ENCODE results near the gene MXRA8.

Gene MXRA8

DNA sequence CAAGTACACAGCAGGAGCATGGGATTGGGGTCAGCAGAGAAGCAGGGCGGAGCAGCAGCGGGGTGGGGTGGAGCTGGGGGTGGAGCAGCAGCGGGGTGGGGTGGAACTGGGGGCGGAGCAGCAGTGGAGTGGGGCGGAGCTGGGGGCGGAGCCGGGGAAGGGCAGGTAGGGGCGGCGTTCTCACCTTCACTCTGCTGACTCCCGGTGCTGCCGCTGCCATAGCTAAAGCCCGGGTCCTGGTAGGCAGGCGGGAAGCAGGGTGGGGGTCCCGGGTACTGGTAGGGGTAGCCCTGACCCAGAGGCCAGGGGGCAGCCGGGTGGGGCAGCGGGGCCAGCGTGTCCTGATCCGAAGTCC, 20.6 kb downstream of the MXRA8 start:
- Histone ChIP-seq H3K36me3 (ENCODE audit: insufficient read depth, low read length) (peaks cover 31% of the 10 kb centered on the region), H3K9ac (ENCODE audit: low read depth, low read length) (no peak overlapping the region), H3K27me3 (ENCODE audit: insufficient read depth, low read length) (no peaks in the 10 kb centered on the region), H3K9me3 (ENCODE audit: insufficient read depth, low read depth, low read length) (no peaks in the 10 kb centered on the region), H3K27ac (ENCODE audit: low read depth, low read length) (no peak overlapping the region), H3K4me3 (ENCODE audit: low read length) (no peak overlapping the region), H3K4me1 (ENCODE audit: insufficient read depth, low read length) (no peaks in the 10 kb centered on the region)
- 73% methylated on average over 18 of the region's 18 CpGs for WGBS

DNA sequence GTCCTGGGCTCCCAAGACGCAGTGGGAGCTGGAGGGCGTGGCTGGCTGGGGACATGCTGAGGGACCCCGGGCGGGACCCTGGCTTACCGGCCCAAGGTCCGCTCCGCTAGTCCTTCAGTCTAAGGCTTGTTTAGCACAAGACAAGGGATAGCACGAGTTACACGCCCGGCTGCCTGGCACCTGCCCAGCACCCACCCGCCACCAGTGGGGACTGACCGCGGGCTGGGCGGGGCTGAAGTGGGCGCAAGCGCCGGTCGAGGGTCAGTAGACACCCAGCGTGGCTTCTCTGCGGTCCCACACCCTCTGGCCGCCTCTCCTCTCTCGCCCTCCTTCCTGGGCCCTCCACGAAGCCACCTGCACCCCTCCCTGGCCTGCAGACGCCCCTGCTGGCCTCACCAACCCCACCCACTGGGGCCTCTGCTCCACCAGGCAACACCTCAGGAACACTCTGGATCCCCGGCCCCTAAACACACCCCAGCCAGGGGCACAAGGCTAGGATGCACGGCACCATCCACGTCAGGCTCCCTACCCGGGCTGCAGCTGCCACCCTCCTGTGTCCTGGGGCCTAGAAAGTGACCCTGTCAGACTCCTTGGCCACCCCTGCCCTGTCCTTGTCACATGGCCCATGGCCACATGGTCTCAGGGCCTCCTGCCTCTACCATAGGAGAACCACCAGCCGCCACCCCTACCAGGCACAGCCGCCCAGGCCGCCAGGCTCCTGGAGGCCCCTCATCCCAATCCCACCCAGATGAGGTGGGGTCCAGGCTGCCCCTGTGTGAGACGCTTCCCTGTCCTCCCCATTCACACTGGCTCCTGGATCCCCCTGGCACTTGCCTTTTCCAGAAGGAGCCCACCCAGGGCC, 21.2 kb downstream of the MXRA8 start:
- Histone ChIP-seq H3K36me3 (ENCODE audit: insufficient read depth, low read length) (peaks cover 31% of the 10 kb centered on the region), H3K9ac (ENCODE audit: low read depth, low read length) (no peak overlapping the region), H3K4me3 (ENCODE audit: low read length) (no peak overlapping the region), H3K4me1 (ENCODE audit: insufficient read depth, low read length) (no peaks in the 10 kb centered on the region), H3K9me3 (ENCODE audit: insufficient read depth, low read depth, low read length) (no peaks in the 10 kb centered on the region), H3K27me3 (ENCODE audit: insufficient read depth, low read length) (no peaks in the 10 kb centered on the region), H3K27ac (ENCODE audit: low read depth, low read length) (no peak overlapping the region)
- 95% methylated on average over 32 of the region's 32 CpGs for WGBS

DNA sequence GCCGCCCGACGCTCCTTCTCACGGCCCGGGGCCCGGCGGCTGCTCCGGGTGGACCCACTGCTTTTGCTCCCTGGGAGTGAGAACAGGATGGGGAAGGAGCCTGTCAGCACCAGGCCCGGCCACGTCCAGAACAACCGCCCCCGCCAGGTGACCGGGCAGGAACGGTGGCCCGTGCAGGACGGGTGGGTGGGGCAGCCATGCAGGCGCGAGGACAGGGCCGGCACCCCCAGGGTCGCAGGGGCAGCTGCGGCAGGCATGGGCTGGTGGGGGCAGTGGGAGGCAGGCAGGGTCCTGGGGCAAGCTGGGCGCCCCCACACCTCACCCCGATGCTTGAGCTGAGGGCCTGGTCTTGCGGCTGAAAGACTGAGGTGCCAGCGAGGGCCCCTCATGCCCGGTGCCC, 21.9 kb downstream of the MXRA8 start:
- WGBS = 95% methylated on average over 26 of the region's 26 CpGs
- H3K4me3 ChIP-seq (ENCODE audit: low read length) = no peak overlapping the region
- H3K4me1 ChIP-seq (ENCODE audit: insufficient read depth, low read length) = no peaks in the 10 kb centered on the region
- H3K27ac ChIP-seq (ENCODE audit: low read depth, low read length) = no peak overlapping the region
- H3K9ac ChIP-seq (ENCODE audit: low read depth, low read length) = no peak overlapping the region
- peaks cover 27% of the 10 kb centered on the region for H3K36me3 ChIP-seq (ENCODE audit: insufficient read depth, low read length)
- H3K27me3 ChIP-seq (ENCODE audit: insufficient read depth, low read length) = no peaks in the 10 kb centered on the region
- no peaks in the 10 kb centered on the region for H3K9me3 ChIP-seq (ENCODE audit: insufficient read depth, low read depth, low read length)

DNA sequence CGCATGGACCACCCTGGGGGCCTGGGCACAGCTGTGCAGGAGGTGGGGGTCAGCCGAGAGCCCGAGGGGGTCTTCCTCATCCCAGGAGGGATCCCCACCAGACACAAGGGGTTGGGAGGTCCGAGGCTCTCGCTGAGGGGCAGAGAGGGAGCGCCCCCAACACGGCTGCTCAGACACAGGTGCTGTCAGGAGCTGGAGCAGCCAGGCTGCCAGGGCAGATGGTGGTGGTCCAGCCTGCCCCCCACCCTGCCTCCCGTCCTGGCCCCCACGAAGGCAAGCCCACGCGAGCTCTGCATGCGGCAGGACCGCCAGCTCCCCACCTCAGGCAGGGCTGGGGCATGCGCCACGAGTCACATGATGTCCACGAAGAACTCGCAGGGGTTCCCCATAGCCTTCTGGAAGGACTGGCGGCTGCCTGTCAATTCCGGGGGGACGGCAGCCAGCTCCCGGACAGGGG, 22.5 kb downstream of the MXRA8 start:
- Histone ChIP-seq H3K36me3 (ENCODE audit: insufficient read depth, low read length) (peaks cover 20% of the 10 kb centered on the region), H3K27me3 (ENCODE audit: insufficient read depth, low read length) (no peaks in the 10 kb centered on the region), H3K9ac (ENCODE audit: low read depth, low read length) (no peak overlapping the region), H3K27ac (ENCODE audit: low read depth, low read length) (no peak overlapping the region), H3K4me1 (ENCODE audit: insufficient read depth, low read length) (no peaks in the 10 kb centered on the region), H3K4me3 (ENCODE audit: low read length) (no peak overlapping the region), H3K9me3 (ENCODE audit: insufficient read depth, low read depth, low read length) (no peaks in the 10 kb centered on the region)
- 95% methylated on average over 21 of the region's 21 CpGs for WGBS

DNA sequence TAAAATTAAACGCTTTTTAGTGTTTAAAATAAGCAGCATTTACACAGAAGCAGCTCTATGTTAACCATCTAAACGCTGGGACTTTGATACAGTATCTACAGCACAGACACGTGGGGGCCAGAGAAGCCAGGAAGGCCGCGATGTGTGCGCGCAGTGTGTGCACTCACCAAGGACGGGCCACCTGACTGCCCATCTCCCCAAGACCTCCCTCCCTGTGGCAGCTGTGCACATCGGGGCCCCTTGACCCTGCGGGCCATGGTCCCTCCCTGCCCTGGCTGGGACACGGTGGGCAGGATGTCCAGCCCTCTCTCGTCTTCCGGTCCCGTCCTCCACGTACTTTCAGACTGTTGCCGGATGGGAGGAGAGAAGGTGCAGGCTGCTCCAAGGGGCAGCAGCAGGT, 23.1 kb downstream of the MXRA8 start:
- Histone ChIP-seq H3K27ac (ENCODE audit: low read depth, low read length) (no peak overlapping the region), H3K36me3 (ENCODE audit: insufficient read depth, low read length) (peaks cover 16% of the 10 kb centered on the region), H3K4me3 (ENCODE audit: low read length) (no peak overlapping the region), H3K9me3 (ENCODE audit: insufficient read depth, low read depth, low read length) (no peaks in the 10 kb centered on the region), H3K4me1 (ENCODE audit: insufficient read depth, low read length) (no peaks in the 10 kb centered on the region), H3K9ac (ENCODE audit: low read depth, low read length) (no peak overlapping the region), H3K27me3 (ENCODE audit: insufficient read depth, low read length) (no peaks in the 10 kb centered on the region)
- 93% methylated on average over 16 of the region's 16 CpGs for WGBS

DNA sequence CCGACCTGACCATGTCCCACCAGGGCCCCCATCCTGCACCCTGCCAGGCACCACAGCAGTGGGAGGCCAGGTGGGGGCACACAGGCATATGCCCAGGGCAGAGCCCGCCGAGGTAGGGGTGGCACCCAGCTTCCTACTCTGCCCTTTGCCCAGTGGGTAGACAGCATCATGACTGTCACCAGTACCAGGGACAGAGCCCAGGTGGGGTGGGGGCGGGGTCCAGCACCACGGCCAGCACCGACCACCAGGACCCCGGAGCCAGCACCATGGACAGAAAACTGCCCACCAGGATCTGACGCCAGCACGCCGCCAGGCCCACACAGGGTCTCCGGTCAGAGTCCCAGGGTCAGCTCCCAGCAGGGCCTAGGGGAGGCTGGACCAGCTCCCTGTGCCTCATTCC, 23.5 kb downstream of the MXRA8 start:
- Histone ChIP-seq H3K27ac (ENCODE audit: low read depth, low read length) (no peak overlapping the region), H3K9me3 (ENCODE audit: insufficient read depth, low read depth, low read length) (no peaks in the 10 kb centered on the region), H3K4me1 (ENCODE audit: insufficient read depth, low read length) (no peaks in the 10 kb centered on the region), H3K36me3 (ENCODE audit: insufficient read depth, low read length) (peaks cover 16% of the 10 kb centered on the region), H3K27me3 (ENCODE audit: insufficient read depth, low read length) (no peaks in the 10 kb centered on the region), H3K9ac (ENCODE audit: low read depth, low read length) (no peak overlapping the region), H3K4me3 (ENCODE audit: low read length) (no peak overlapping the region)
- 66% methylated on average over 11 of the region's 11 CpGs for WGBS

DNA sequence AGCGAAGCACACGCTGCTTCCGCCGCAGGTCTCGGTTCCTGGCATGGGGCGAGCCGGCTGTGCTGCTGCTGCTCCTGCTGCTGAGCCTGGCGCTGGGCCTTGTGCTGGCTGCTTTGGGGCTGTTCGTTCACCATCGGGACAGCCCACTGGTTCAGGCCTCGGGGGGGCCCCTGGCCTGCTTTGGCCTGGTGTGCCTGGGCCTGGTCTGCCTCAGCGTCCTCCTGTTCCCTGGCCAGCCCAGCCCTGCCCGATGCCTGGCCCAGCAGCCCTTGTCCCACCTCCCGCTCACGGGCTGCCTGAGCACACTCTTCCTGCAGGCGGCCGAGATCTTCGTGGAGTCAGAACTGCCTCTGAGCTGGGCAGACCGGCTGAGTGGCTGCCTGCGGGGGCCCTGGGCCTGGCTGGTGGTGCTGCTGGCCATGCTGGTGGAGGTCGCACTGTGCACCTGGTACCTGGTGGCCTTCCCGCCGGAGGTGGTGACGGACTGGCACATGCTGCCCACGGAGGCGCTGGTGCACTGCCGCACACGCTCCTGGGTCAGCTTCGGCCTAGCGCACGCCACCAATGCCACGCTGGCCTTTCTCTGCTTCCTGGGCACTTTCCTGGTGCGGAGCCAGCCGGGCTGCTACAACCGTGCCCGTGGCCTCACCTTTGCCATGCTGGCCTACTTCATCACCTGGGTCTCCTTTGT, 24.7 kb downstream of the MXRA8 start:
- H3K27ac ChIP-seq (ENCODE audit: low read depth, low read length) = no peak overlapping the region
- H3K27me3 ChIP-seq (ENCODE audit: insufficient read depth, low read length) = no peaks in the 10 kb centered on the region
- no peak overlapping the region for H3K9ac ChIP-seq (ENCODE audit: low read depth, low read length)
- H3K4me3 ChIP-seq (ENCODE audit: low read length) = no peak overlapping the region
- H3K9me3 ChIP-seq (ENCODE audit: insufficient read depth, low read depth, low read length) = no peaks in the 10 kb centered on the region
- no peaks in the 10 kb centered on the region for H3K4me1 ChIP-seq (ENCODE audit: insufficient read depth, low read length)
- 92% methylated on average over 36 of the region's 36 CpGs for WGBS
- H3K36me3 ChIP-seq (ENCODE audit: insufficient read depth, low read length) = peaks cover 9% of the 10 kb centered on the region

DNA sequence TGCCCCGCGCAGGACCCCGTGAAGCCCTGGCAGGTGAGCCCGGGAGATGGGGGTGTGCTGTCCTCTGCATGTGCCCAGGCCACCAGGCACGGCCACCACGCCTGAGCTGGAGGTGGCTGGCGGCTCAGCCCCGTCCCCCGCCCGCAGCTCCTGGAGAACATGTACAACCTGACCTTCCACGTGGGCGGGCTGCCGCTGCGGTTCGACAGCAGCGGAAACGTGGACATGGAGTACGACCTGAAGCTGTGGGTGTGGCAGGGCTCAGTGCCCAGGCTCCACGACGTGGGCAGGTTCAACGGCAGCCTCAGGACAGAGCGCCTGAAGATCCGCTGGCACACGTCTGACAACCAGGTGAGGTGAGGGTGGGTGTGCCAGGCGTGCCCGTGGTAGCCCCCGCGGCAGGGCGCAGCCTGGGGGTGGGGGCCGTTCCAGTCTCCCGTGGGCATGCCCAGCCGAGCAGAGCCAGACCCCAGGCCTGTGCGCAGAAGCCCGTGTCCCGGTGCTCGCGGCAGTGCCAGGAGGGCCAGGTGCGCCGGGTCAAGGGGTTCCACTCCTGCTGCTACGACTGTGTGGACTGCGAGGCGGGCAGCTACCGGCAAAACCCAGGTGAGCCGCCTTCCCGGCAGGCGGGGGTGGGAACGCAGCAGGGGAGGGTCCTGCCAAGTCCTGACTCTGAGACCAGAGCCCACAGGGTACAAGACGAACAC, 25.4 kb downstream of the MXRA8 start:
- WGBS = 92% methylated on average over 48 of the region's 48 CpGs
- H3K4me3 ChIP-seq (ENCODE audit: low read length) = no peak overlapping the region
- H3K9ac ChIP-seq (ENCODE audit: low read depth, low read length) = no peak overlapping the region
- no peaks in the 10 kb centered on the region for H3K9me3 ChIP-seq (ENCODE audit: insufficient read depth, low read depth, low read length)
- H3K36me3 ChIP-seq (ENCODE audit: insufficient read depth, low read length) = peaks cover 3% of the 10 kb centered on the region; the same call in 1 of the 2 replicates
- no peaks in the 10 kb centered on the region for H3K4me1 ChIP-seq (ENCODE audit: insufficient read depth, low read length)
- no peak overlapping the region for H3K27ac ChIP-seq (ENCODE audit: low read depth, low read length)
- H3K27me3 ChIP-seq (ENCODE audit: insufficient read depth, low read length) = no peaks in the 10 kb centered on the region

DNA sequence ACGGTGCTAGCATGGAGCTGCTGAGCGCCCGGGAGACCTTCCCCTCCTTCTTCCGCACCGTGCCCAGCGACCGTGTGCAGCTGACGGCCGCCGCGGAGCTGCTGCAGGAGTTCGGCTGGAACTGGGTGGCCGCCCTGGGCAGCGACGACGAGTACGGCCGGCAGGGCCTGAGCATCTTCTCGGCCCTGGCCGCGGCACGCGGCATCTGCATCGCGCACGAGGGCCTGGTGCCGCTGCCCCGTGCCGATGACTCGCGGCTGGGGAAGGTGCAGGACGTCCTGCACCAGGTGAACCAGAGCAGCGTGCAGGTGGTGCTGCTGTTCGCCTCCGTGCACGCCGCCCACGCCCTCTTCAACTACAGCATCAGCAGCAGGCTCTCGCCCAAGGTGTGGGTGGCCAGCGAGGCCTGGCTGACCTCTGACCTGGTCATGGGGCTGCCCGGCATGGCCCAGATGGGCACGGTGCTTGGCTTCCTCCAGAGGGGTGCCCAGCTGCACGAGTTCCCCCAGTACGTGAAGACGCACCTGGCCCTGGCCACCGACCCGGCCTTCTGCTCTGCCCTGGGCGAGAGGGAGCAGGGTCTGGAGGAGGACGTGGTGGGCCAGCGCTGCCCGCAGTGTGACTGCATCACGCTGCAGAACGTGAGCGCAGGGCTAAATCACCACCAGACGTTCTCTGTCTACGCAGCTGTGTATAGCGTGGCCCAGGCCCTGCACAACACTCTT, 26.2 kb downstream of the MXRA8 start:
- Histone ChIP-seq H3K36me3 (ENCODE audit: insufficient read depth, low read length) (no peaks in the 10 kb centered on the region), H3K9ac (ENCODE audit: low read depth, low read length) (no peak overlapping the region), H3K27ac (ENCODE audit: low read depth, low read length) (no peak overlapping the region), H3K27me3 (ENCODE audit: insufficient read depth, low read length) (no peaks in the 10 kb centered on the region), H3K4me3 (ENCODE audit: low read length) (no peak overlapping the region), H3K4me1 (ENCODE audit: insufficient read depth, low read length) (no peaks in the 10 kb centered on the region), H3K9me3 (ENCODE audit: insufficient read depth, low read depth, low read length) (no peaks in the 10 kb centered on the region)
- WGBS = 89% methylated on average over 57 of the region's 57 CpGs

DNA sequence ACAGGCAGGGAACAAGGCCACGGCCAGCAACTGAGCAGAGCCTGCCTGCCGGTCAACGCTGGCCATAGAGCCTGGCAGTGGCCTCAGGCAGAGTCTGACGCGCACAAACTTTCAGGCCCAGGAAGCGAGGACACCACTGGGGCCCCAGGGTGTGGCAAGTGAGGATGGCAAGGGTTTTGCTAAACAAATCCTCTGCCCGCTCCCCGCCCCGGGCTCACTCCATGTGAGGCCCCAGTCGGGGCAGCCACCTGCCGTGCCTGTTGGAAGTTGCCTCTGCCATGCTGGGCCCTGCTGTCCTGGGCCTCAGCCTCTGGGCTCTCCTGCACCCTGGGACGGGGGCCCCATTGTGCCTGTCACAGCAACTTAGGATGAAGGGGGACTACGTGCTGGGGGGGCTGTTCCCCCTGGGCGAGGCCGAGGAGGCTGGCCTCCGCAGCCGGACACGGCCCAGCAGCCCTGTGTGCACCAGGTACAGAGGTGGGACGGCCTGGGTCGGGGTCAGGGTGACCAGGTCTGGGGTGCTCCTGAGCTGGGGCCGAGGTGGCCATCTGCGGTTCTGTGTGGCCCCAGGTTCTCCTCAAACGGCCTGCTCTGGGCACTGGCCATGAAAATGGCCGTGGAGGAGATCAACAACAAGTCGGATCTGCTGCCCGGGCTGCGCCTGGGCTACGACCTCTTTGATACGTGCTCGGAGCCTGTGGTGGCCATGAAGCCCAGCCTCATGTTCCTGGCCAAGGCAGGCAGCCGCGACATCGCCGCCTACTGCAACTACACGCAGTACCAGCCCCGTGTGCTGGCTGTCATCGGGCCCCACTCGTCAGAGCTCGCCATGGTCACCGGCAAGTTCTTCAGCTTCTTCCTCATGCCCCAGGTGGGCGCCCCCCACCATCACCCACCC, 27.0 kb downstream of the MXRA8 start, which contains the start of gene TAS1R3:
Gene TAS1R3, plus strand, starts transcription at position 213 of the 898 bp plus-strand sequence. Its CDS starts 66 bp downstream, at position 279.
- WGBS = 85% methylated on average over 41 of the region's 41 CpGs
- no peaks in the 10 kb centered on the region for H3K9me3 ChIP-seq (ENCODE audit: insufficient read depth, low read depth, low read length)
- no peaks in the 10 kb centered on the region for H3K27me3 ChIP-seq (ENCODE audit: insufficient read depth, low read length)
- no peak within 1 kb of the TSS for H3K4me3 ChIP-seq (ENCODE audit: low read length)
- H3K9ac ChIP-seq (ENCODE audit: low read depth, low read length) = no peak within 1 kb of the TSS
- no peaks in the 10 kb centered on the region for H3K36me3 ChIP-seq (ENCODE audit: insufficient read depth, low read length)
- no peaks in the 10 kb centered on the region for H3K4me1 ChIP-seq (ENCODE audit: insufficient read depth, low read length)
- H3K27ac ChIP-seq (ENCODE audit: low read depth, low read length) = no peak within 1 kb of the TSS

Measured in HUES64 (cell line).